Spleen (tissue), 13 donors: ENCODE measurements around the gene TMEM54. TPM values are rescaled to one million over a fixed set of nuclear protein-coding genes. Genes with fewer than 3 reads are reported as not detected.

Source experiments
- DNase-seq: peaks from one replicate; pipeline ENCODE4 v3.0.0-alpha.2; 2020
- H3K27ac ChIP-seq, 8 donors: fragments of 200-600 bp; sonication (generic) in 7 of 8; 1 replicate in 4 of 8; 2 replicates in 4 of 8; pipeline versions ENCODE4 v1.5.0 to v1.8.0; 2016 to 2021; ENCODE audit warnings: inconsistent platforms in 4 of 8, mild to moderate bottlenecking in 4 of 8, moderate library complexity in 1 of 8
- H3K27me3 ChIP-seq, 7 donors: fragments of 200-600 bp; sonication (generic) in 6 of 7; replicated peaks in 1 of 7; 1 replicate in 4 of 7; 2 replicates in 3 of 7; pipeline versions ENCODE4 v1.5.0 to v1.8.0; 2016 to 2021; ENCODE audit warnings: inconsistent platforms in 3 of 7, mild to moderate bottlenecking in 1 of 7
- H3K36me3 ChIP-seq, 6 donors: fragments of 200-600 bp; sonication (generic) in 5 of 6; 1 replicate in 4 of 6; 2 replicates in 2 of 6; pipeline versions ENCODE4 v1.5.0 to v1.8.0; 2016 to 2021; ENCODE audit warnings: inconsistent platforms in 2 of 6
- H3K4me1 ChIP-seq, 6 donors: fragments of 200-600 bp; sonication (generic) in 5 of 6; 1 replicate in 3 of 6; 2 replicates in 3 of 6; pipeline versions ENCODE4 v1.5.0 to v1.8.0; 2016 to 2021; ENCODE audit warnings: inconsistent platforms in 3 of 6
- H3K4me3 ChIP-seq, 8 donors: fragments of 200-600 bp; sonication (generic) in 7 of 8; 1 replicate in 4 of 8; 2 replicates in 4 of 8; pipeline versions ENCODE4 v1.5.0 to v1.8.0; 2016 to 2021; ENCODE audit warnings: inconsistent platforms in 4 of 8, mild to moderate bottlenecking in 4 of 8, moderate library complexity in 2 of 8
- H3K9me3 ChIP-seq, 8 donors: fragments of 200-600 bp; sonication (generic) in 7 of 8; 1 replicate in 4 of 8; 2 replicates in 4 of 8; pipeline versions ENCODE4 v1.5.0 to v1.8.0; 2016 to 2021; ENCODE audit warnings: inconsistent platforms in 4 of 8
- CTCF ChIP-seq, 11 experiments: fragments of 200-600 bp in 7 of 11; fragments of 450-650 bp in 4 of 11; sonication (generic) in 4 of 11; IDR thresholded peaks in 8 of 11; conservative IDR thresholded peaks in 3 of 11; 1 replicate in 7 of 11; 2 replicates in 4 of 11; pipeline versions ENCODE4 v1.4.0 to v1.8.0; 2016 to 2021; ENCODE audit warnings: antibody characterized with exemption in 11 of 11, inconsistent platforms in 4 of 11, mild to moderate bottlenecking in 1 of 11
- POLR2A ChIP-seq, 3 donors: fragments of 450-650 bp; IDR thresholded peaks; one replicate each; pipeline ENCODE4 v1.5.1; 2017; ENCODE audit warnings: antibody characterized with exemption in 3 of 3, mild to moderate bottlenecking in 1 of 3
- POLR2AphosphoS5 ChIP-seq, 3 donors: sonication (generic); formaldehyde crosslinking; IDR thresholded peaks; one replicate each; pipeline ENCODE4 v1.5.1; 2017; ENCODE audit warnings: antibody characterized with exemption in 3 of 3
- WGBS, 5 donors: extraction: QIAGEN DNeasy Blood & Tissue Kit in 3 of 5; methylation state at CpG; one replicate each; pipeline versions ENCODE4 v1.1.5 to v1.1.7; 2013 to 2018; 5-methylcytosine and 5-hydroxymethylcytosine counted together
- intact Hi-C: fragments of 100-400 bp; cut with DNase I; formaldehyde crosslinking; loops from one replicate; pipeline ENCODE4 v1.15.0; 2023; ENCODE audit warnings: low total_unique reads
- long read RNA-seq, 2 donors: transcript quantifications; one replicate each; lab custom pipeline, GENCODE V29; 2026
- polyA plus RNA-seq, 3 donors: library from polyadenylated mRNA; stranded (reverse); fragments of 200-250 nt; gene quantifications; one replicate each; pipeline ENCODE4 v1.2.1, GENCODE V29; 2013
- total RNA-seq, 7 donors: library from RNA; depleted of rRNA in 3 of 7; stranded (reverse); fragments of >200 nt in 3 of 7; fragmentation: NEBNext Ultra II Directional in 4 of 7; extraction: Animal tissue kit (Norgen Biotek cat#: 25700) in 4 of 7; gene quantifications; one replicate each; pipeline versions ENCODE4 v1.1.0 to v1.2.1, GENCODE V29; 2016 to 2021
- donor health status: healthy with polysubstance abuse.
- donor health status: DM: no; HTN: no; CAD: no; lungs with moderate emphysema.
- donor health status: DM: no; HTN: no; CAD: no.
- donor health status: Bipolar disorder and iron deficiency.
- donor health status: healthy.
- donor health status: DM: no; HTN: no; CAD: no.
- donor health status: DM: yes; HTN: yes; CAD: no.

The TMEM54 gene
- total RNA-seq (10 to 100 TPM in 6 of 7 donors, 1 to 10 TPM in 1; 9.9 to 24.6 (median 12.5) TPM), polyA plus RNA-seq (10 to 100 TPM in 1 of 3 donors, 1 to 10 TPM in 2; 4.3 to 14.1 (median 5.6) TPM)
- long read RNA-seq, donor 1, partial matches to known transcripts: 0 of 2 reads
- long read RNA-seq, donor 1, other reads (novel, unspliced or antisense): 0 of 2 reads
- long read RNA-seq, donor 2, transcript TMEM54-202 (6 exons, 999 nt): major isoform, 5 of 5 reads
- long read RNA-seq, donor 2, partial matches to known transcripts: 0 of 5 reads
- long read RNA-seq, donor 2, other reads (novel, unspliced or antisense): 0 of 5 reads

- Histone ChIP-seq H3K27ac (peak within 1 kb of the TSS in 3 of 8 donors; percentile 11 to 49 (median 37)), H3K9me3 (no peaks in the 10 kb centered on the region), H3K27me3 (peaks cover 0 to 50% (median 22%) of the 10 kb centered on the region in 7 donors), H3K4me3 (peak within 1 kb of the TSS; percentile 41 to 77 (median 47)), H3K36me3 (no peaks in the 10 kb centered on the region), H3K4me1 (peaks cover 5 to 17% (median 12%) of the 10 kb centered on the region in 6 donors)
- WGBS, 5 donors: 1 to 2% (median 1%) methylated on average over 20 to 92 of the region's 92 CpGs
- TF ChIP-seq POLR2AphosphoS5 (IDR thresholded peaks at IDR 0.05) (no peak), POLR2A (IDR thresholded peaks at IDR 0.05) (no peak), CTCF (IDR thresholded peaks at IDR 0.05 in 8 of 11, conservative IDR thresholded peaks at IDR 0.05 in 3 of 11) (no peak)
- DNase-seq: peak; percentile 72
- intact Hi-C loops: no loop called here
Observed at GRCh38 chr1:32900956-32901822, at the start of gene TMEM54. TMEM54 (minus strand) TSS chr1:32901389; CDS start chr1:32901238, 151 bp downstream.

DNA sequence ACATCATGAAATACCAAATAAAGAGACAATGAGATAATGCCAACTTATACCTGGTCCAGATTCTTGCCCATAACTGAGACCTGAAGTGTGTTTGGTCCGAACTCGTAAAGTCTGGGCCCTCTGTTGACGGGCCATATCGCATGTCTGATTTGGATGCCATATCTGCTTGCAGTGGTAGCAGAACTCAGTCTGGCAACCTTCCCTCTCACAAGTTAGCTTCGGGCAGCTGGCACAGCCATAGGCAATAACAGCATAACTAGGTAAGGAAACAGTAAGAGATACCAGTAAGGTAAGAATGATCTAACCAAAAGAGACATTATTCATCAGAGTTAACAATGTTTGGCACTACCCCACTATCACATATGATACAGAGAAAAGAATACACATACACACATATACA lies 48.3 kb upstream of the TMEM54 start:
- H3K27ac ChIP-seq: peak overlapping the region in 1 of 8 donors; percentile 16
- intact Hi-C loops: no loop called here

DNA sequence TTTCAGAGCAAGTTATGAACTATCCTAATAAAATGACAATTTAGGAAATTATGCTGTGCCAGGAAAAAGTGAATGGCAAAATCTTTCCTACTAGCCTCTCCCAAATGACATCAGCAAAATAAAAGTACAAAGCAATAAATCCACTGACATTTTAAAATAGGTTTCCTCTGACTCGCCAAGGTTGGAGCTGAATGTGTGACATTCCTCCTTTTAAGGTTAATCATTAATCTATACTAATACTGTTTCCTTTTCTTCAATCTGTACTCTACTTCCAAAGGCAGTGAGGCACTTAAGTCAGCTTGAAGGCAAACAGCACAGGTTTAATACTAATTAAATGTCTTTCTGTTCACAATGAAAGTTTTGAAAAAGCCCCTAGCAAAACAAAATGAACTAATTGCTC lies 47.7 kb upstream of the TMEM54 start:
- Histone ChIP-seq H3K36me3 (peaks cover 0 to 61% (median 42%) of the 10 kb centered on the region in 6 donors), H3K4me3 (no peak overlapping the region), H3K27ac (peak overlapping the region in 2 of 8 donors; percentile 16 to 36), H3K9me3 (no peaks in the 10 kb centered on the region), H3K27me3 (no peaks in the 10 kb centered on the region), H3K4me1 (peaks cover 0 to 28% (median 19%) of the 10 kb centered on the region in 6 donors)
- no peak for DNase-seq
- no peak for TF ChIP-seq CTCF (IDR thresholded peaks at IDR 0.05 in 8 of 11, conservative IDR thresholded peaks at IDR 0.05 in 3 of 11)
- TF ChIP-seq POLR2AphosphoS5 (IDR thresholded peaks at IDR 0.05): no peak
- no peak for TF ChIP-seq POLR2A (IDR thresholded peaks at IDR 0.05)
- 53 to 80% (median 61%) methylated on average over 1 of the region's 1 CpG for whole genome bisulfite sequencing, 5 donors
- intact Hi-C loops: no loop called here

More for the DNA sequence above, 48.3 kb upstream of the TMEM54 start:
- H3K36me3 ChIP-seq: peaks cover 0 to 55% (median 37%) of the 10 kb centered on the region in 6 donors
- H3K9me3 ChIP-seq: no peaks in the 10 kb centered on the region
- TF ChIP-seq POLR2A (IDR thresholded peaks at IDR 0.05) (no peak), POLR2AphosphoS5 (IDR thresholded peaks at IDR 0.05) (no peak), CTCF (IDR thresholded peaks at IDR 0.05 in 8 of 11, conservative IDR thresholded peaks at IDR 0.05 in 3 of 11) (no peak)
- H3K27me3 ChIP-seq: no peaks in the 10 kb centered on the region
- 88 to 98% (median 96%) methylated on average over 5 of the region's 5 CpGs for WGBS, 5 donors
- peaks cover 0 to 30% (median 20%) of the 10 kb centered on the region in 6 donors for H3K4me1 ChIP-seq
- DNase-seq: no peak
- H3K4me3 ChIP-seq: no peak overlapping the region

- Histone ChIP-seq H3K36me3 (peaks cover 0 to 67% (median 46%) of the 10 kb centered on the region in 6 donors), H3K4me3 (no peak overlapping the region), H3K9me3 (no peaks in the 10 kb centered on the region), H3K4me1 (peaks cover 0 to 28% (median 16%) of the 10 kb centered on the region in 6 donors), H3K27me3 (no peaks in the 10 kb centered on the region), H3K27ac (peak overlapping the region in 2 of 8 donors; percentile 16 to 36)
- WGBS, 5 donors: 94 to 98% (median 97%) methylated on average over 1 of the region's 1 CpG
- intact Hi-C loops: no loop called here
- no peak for TF ChIP-seq CTCF (IDR thresholded peaks at IDR 0.05 in 8 of 11, conservative IDR thresholded peaks at IDR 0.05 in 3 of 11)
- TF ChIP-seq POLR2A (IDR thresholded peaks at IDR 0.05): no peak
- no peak for TF ChIP-seq POLR2AphosphoS5 (IDR thresholded peaks at IDR 0.05)
- DNase-seq: no peak
Observed at GRCh38 chr1:32948390-32948722, 47.2 kb upstream of the TMEM54 start.
